GM23248 (cell line): ENCODE measurements around the gene MSRB3.

Source experiments
- EZH2 ChIP-seq: fragments of 200-600 bp; sonication (generic); IDR thresholded peaks from 2 replicates; pipeline ENCODE4 v1.6.1; 2018; ENCODE audit warnings: antibody characterized with exemption, mild to moderate bottlenecking; ENCODE audit not compliant: insufficient read depth, poor library complexity, severe bottlenecking
- EZH2phosphoT487 ChIP-seq: fragments of 200-600 bp; sonication (generic); IDR thresholded peaks from 2 replicates; pipeline ENCODE4 v1.6.1; 2018; ENCODE audit warnings: antibody characterized with exemption, moderate library complexity, mild to moderate bottlenecking, low read depth; ENCODE audit not compliant: insufficient read depth

DNA sequence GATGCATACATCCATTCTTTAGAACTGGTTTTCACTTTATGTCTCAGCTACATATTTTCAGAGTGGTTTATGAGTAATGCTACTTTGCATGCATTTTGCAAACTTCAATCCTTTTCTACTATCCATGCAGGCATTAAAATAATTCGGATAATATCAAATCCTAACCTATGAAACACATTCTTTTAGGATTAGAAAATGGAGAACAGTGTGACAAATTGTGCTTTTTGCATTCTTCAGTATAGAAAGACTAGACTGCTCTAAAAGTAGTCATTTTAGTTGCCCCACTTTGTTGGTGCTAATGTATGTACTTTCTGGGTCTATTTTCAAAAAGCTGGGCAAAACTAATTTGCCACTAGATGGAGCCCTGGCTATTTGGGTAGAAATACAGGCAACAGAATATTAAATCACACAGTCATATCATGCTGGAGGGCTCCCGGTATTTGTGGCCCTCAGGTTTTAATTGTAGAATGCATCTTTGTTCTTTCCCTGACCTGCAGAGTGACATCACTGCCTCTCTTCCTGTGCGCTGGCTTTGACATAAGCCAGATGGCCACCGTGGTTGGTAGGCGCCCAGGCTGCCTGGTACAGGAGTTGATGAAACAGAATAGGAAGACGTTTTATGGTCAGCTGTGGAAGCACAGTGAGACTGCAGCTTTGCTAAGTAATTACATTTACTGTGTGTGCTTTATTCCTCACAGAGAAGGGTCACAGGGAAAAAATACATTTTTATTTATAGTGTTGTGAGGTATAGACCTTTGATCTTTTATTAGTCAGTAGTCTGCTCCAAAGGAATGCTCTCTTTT, 28.1 kb downstream of the MSRB3 start:
- no peak for TF ChIP-seq EZH2phosphoT487
- TF ChIP-seq EZH2 = no peak
